Measurements from ENCODE around the gene RIPOR2.

Gene RIPOR2

DNA sequence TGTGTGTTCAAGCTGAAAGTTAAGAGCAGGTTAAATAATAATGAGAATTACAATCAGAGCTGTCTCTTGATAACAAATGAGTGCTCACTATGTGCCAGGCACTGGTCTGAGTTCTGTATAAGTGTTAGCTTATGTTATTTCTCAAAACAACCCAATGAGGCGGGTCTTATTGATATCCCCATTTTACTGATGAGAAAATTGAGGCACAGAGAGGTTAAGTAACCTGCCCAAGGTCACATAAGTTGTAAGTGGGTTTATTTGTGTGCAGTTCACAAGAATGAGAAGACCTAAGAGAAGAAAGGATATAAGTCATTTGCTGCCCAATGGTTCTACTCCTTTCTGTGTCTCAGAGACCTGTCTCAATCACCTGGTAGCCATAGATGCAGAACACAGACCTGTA, 103.0 kb downstream of the RIPOR2 start:
- Histone ChIP-seq H3K4me1 (no peaks in the 10 kb centered on the region), H3K9me3 (replicated peaks in 1 of 11) (peaks cover 0 to 12% (median 5%) of the 10 kb centered on the region in 11 experiments; a peak in 9 of 22 replicates), H3K4me2 (no peak overlapping the region), H3K9ac (no peak overlapping the region), H3K27ac (no peak overlapping the region), H3K4me3 (no peak overlapping the region), H3K36me3 (peaks cover 16 to 95% (median 48%) of the 10 kb centered on the region in 11 experiments; a peak in 19 of 22 replicates), H4K20me1 (peaks cover 0 to 10% (median 0%) of the 10 kb centered on the region in 11 experiments; a peak in 2 of 22 replicates), H3K27me3 (no peaks in the 10 kb centered on the region)
- TF ChIP-seq Cebpa-rat (IDR thresholded peaks at IDR 0.05) = no peak

DNA sequence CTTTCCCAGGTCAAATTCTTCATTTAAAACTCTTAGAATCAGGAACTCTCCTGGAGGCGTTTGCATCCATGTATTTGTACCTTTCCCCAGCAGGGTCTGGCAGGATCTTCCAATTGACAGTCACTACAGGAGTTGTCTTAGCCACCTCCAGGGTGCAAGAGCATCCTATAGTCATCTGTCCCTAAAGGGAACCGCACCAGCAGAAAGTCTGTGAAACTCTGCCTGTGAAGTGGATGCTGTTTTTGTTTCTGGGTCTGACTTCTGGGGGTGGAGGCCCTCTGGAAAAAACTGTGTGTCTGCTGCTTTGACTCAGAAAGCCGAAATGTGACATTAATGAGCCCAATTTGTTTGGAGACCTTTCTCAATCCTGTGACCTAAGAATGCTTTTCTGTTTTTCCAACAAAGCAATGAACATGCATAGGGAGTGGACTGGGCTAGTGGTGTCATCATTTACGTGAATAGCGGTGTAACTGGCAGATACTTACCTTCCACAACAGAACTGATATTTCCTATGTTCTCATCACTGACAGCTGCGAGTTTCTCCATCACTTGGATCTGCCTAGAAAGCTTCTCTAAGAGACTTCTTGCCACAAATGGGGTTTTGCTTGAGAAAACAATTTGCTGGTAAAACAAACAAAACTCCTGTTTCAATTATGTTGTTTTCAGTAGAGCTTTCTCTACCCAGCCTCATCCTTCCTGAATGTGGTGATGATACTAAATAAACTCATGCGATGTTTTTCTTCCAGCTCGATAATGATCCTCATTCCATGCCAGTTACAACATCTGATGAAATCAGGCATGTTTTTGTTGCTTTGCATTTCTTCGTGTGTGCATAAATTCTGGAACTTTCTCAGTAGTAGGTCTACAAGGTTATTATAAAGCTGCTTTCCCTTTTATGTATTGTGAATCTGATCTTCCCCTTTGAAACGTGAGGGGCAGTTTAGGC, 103.7 kb downstream of the RIPOR2 start:
- H4K20me1 ChIP-seq = peaks cover 0 to 15% (median 0%) of the 10 kb centered on the region in 11 experiments; a peak in 2 of 22 replicates
- H3K36me3 ChIP-seq = peaks cover 23 to 95% (median 53%) of the 10 kb centered on the region in 11 experiments; a peak in 20 of 22 replicates
- H3K9ac ChIP-seq = no peak overlapping the region
- no peak overlapping the region for H3K27ac ChIP-seq
- H3K4me3 ChIP-seq = no peak overlapping the region
- TF ChIP-seq Cebpa-rat (IDR thresholded peaks at IDR 0.05) = no peak
- no peaks in the 10 kb centered on the region for H3K27me3 ChIP-seq
- no peak overlapping the region for H3K4me2 ChIP-seq
- H3K4me1 ChIP-seq = no peaks in the 10 kb centered on the region
- peaks cover 0 to 12% (median 5%) of the 10 kb centered on the region in 11 experiments; a peak in 9 of 22 replicates for H3K9me3 ChIP-seq (replicated peaks in 1 of 11)

DNA sequence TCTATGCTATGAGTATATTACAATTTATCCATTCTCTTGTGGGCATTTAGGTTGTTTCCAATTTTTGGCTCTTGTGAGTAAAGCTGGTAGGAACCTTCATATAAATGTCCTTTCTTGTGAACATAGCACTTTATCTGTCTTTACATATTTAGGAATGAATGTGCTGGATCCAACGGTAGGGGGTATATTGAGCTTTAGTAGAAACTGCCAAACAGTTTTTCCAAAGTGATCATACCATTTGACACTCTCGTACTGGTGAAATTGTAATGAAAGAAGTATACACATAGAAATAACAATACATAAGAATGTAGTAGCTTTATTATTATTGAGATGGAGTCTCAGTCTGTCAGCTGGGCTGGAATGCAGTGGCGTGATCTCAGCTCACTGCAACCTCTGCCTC, 106.1 kb downstream of the RIPOR2 start:
- TF ChIP-seq Cebpa-rat (IDR thresholded peaks at IDR 0.05) = no peak
- peaks cover 0 to 10% (median 2%) of the 10 kb centered on the region in 11 experiments; a peak in 9 of 22 replicates for H3K9me3 ChIP-seq (replicated peaks in 1 of 11)
- H3K4me2 ChIP-seq = no peak overlapping the region
- H3K4me1 ChIP-seq = no peaks in the 10 kb centered on the region
- H3K27ac ChIP-seq = no peak overlapping the region
- peaks cover 28 to 99% (median 64%) of the 10 kb centered on the region in 11 experiments; a peak in 21 of 22 replicates for H3K36me3 ChIP-seq
- no peak overlapping the region for H3K9ac ChIP-seq
- no peaks in the 10 kb centered on the region for H3K27me3 ChIP-seq
- H3K4me3 ChIP-seq = no peak overlapping the region
- H4K20me1 ChIP-seq = peaks cover 0 to 15% (median 0%) of the 10 kb centered on the region in 11 experiments; a peak in 2 of 22 replicates

DNA sequence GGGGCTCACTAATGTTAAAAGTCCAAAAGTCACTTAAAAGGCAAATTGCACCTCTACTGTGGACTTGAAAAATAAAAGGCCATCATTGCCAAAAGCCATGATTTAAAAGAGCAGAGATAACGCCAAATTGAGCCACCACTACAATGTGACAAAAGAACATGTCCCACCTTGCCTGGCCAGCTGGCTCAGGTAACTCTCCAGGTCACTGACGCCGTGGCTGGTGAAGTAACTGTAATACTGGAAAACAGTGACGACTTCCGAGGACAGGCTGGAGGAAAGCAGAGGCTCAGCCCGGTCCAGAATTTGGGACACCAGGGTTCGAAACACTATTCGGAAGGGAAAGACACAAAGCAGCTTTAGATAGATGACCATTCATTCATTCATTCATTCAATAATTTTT, 107.8 kb downstream of the RIPOR2 start:
- no peak overlapping the region for H3K9ac ChIP-seq
- H3K4me1 ChIP-seq = no peaks in the 10 kb centered on the region
- no peaks in the 10 kb centered on the region for H3K9me3 ChIP-seq (replicated peaks in 1 of 11)
- H3K4me2 ChIP-seq = no peak overlapping the region
- H3K27me3 ChIP-seq = no peaks in the 10 kb centered on the region
- TF ChIP-seq Cebpa-rat (IDR thresholded peaks at IDR 0.05) = no peak
- H4K20me1 ChIP-seq = peaks cover 0 to 15% (median 0%) of the 10 kb centered on the region in 11 experiments; a peak in 2 of 22 replicates
- no peak overlapping the region for H3K27ac ChIP-seq
- peaks cover 30 to 99% (median 66%) of the 10 kb centered on the region in 11 experiments for H3K36me3 ChIP-seq
- no peak overlapping the region for H3K4me3 ChIP-seq

DNA sequence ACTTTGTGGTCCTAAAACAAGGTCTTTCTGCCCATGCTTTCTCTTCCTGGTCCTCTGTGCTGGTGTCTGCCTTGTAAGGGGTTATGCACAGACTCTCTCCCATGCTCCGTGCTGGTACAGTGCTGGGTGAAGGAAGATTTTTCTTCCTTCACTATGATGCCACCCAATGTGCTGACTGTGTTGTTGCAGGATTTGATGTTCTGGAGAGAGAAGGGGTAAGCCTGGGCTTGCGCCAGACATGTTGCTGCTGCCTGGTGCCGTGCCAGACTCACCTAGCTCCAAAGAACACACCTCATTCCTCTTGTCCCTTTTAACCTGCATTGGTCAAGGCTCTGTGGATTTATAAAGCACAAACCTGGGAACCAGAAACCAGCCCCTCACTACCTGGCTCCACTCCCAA, 108.6 kb downstream of the RIPOR2 start:
- H3K4me2 ChIP-seq = no peak overlapping the region
- H4K20me1 ChIP-seq = peaks cover 0 to 15% (median 0%) of the 10 kb centered on the region in 11 experiments; a peak in 2 of 22 replicates
- H3K27ac ChIP-seq = no peak overlapping the region
- H3K27me3 ChIP-seq = no peaks in the 10 kb centered on the region
- no peaks in the 10 kb centered on the region for H3K4me1 ChIP-seq
- no peak overlapping the region for H3K4me3 ChIP-seq
- H3K9ac ChIP-seq = no peak overlapping the region
- TF ChIP-seq Cebpa-rat (IDR thresholded peaks at IDR 0.05) = no peak
- H3K36me3 ChIP-seq = peaks cover 37 to 99% (median 66%) of the 10 kb centered on the region in 11 experiments
- no peaks in the 10 kb centered on the region for H3K9me3 ChIP-seq (replicated peaks in 1 of 11)

- TF ChIP-seq Cebpa-rat (IDR thresholded peaks at IDR 0.05) = no peak
- no peak overlapping the region for H3K4me3 ChIP-seq
- H4K20me1 ChIP-seq = peaks cover 0 to 15% (median 0%) of the 10 kb centered on the region in 11 experiments; a peak in 2 of 22 replicates
- H3K4me1 ChIP-seq = no peaks in the 10 kb centered on the region
- no peak overlapping the region for H3K4me2 ChIP-seq
- no peaks in the 10 kb centered on the region for H3K9me3 ChIP-seq (replicated peaks in 1 of 11)
- H3K27me3 ChIP-seq = no peaks in the 10 kb centered on the region
- H3K9ac ChIP-seq = no peak overlapping the region
- H3K36me3 ChIP-seq = peaks cover 40 to 99% (median 60%) of the 10 kb centered on the region in 11 experiments
- no peak overlapping the region for H3K27ac ChIP-seq
Measured at GRCh38 chr6:24825130-24825630, 110.6 kb downstream of the RIPOR2 start.

- peaks cover 40 to 99% (median 59%) of the 10 kb centered on the region in 11 experiments for H3K36me3 ChIP-seq
- H3K27ac ChIP-seq = no peak overlapping the region
- peaks cover 0 to 15% (median 0%) of the 10 kb centered on the region in 11 experiments; a peak in 2 of 22 replicates for H4K20me1 ChIP-seq
- no peak overlapping the region for H3K4me3 ChIP-seq
- no peaks in the 10 kb centered on the region for H3K27me3 ChIP-seq
- H3K4me2 ChIP-seq = no peak overlapping the region
- no peak overlapping the region for H3K9ac ChIP-seq
- H3K4me1 ChIP-seq = no peaks in the 10 kb centered on the region
- TF ChIP-seq Cebpa-rat (IDR thresholded peaks at IDR 0.05) = no peak
- no peaks in the 10 kb centered on the region for H3K9me3 ChIP-seq (replicated peaks in 1 of 11)
Measured at GRCh38 chr6:24824142-24824938, 111.4 kb downstream of the RIPOR2 start.

GRCh38 chr6:24823185-24823584, 112.6 kb downstream of the RIPOR2 start:
- H4K20me1 ChIP-seq = peaks cover 0 to 15% (median 0%) of the 10 kb centered on the region in 11 experiments; a peak in 1 of 22 replicates
- H3K4me1 ChIP-seq = no peaks in the 10 kb centered on the region
- H3K27me3 ChIP-seq = no peaks in the 10 kb centered on the region
- H3K36me3 ChIP-seq = peaks cover 40 to 99% (median 68%) of the 10 kb centered on the region in 11 experiments
- H3K27ac ChIP-seq = no peak overlapping the region
- no peak overlapping the region for H3K4me2 ChIP-seq
- no peaks in the 10 kb centered on the region for H3K9me3 ChIP-seq (replicated peaks in 1 of 11)
- H3K9ac ChIP-seq = no peak overlapping the region
- H3K4me3 ChIP-seq = no peak overlapping the region
- no peak for TF ChIP-seq Cebpa-rat (IDR thresholded peaks at IDR 0.05)
